Type B pancreatic cell (in vitro differentiated cells): ENCODE measurements around the gene LBH. TPM values are rescaled to one million over a fixed set of nuclear protein-coding genes. Genes with fewer than 3 reads are reported as not detected.

ENCODE experiments used
- DNase-seq: peaks from one replicate; pipeline ENCODE4 v3.0.0; 2021; ENCODE audit warnings: mixed read lengths; ENCODE audit not compliant: unreplicated experiment; ENCODE audit errors: extremely low spot score
- H3K27ac Mint-ChIP-seq: 2 replicates; pipeline ENCODE4 v1.8.0; 2021; ENCODE audit warnings: mild to moderate bottlenecking, mixed read lengths
- H3K27me3 Mint-ChIP-seq: 2 replicates; pipeline ENCODE4 v1.8.0; 2021; ENCODE audit warnings: mixed read lengths
- H3K36me3 Mint-ChIP-seq: 2 replicates; pipeline ENCODE4 v1.8.0; 2021; ENCODE audit warnings: mixed read lengths
- H3K4me1 Mint-ChIP-seq: one replicate; pipeline ENCODE4 v1.8.0; 2021; ENCODE audit warnings: mixed read lengths; ENCODE audit not compliant: unreplicated experiment
- H3K4me3 Mint-ChIP-seq: 2 replicates; pipeline ENCODE4 v1.8.0; 2021; ENCODE audit warnings: mild to moderate bottlenecking, mixed read lengths
- H3K9me3 Mint-ChIP-seq: 2 replicates; pipeline ENCODE4 v1.8.0; 2021; ENCODE audit warnings: mixed read lengths
- total RNA-seq: library from RNA; stranded (reverse); gene quantifications from 2 replicates; pipeline ENCODE4 v1.2.1, GENCODE V29; 2021; ENCODE audit warnings: low replicate concordance
- TF ChIP-seq, protein P1 (sequence below): fragments of 200-600 bp; sonication (generic); conservative IDR thresholded peaks from 2 replicates; pipeline ENCODE4 v1.5.0; 2021; ENCODE audit warnings: antibody characterized with exemption, mild to moderate bottlenecking

The LBH gene
- total RNA-seq, 1 donor from 2014 or later, result 78.5 TPM

DNA sequence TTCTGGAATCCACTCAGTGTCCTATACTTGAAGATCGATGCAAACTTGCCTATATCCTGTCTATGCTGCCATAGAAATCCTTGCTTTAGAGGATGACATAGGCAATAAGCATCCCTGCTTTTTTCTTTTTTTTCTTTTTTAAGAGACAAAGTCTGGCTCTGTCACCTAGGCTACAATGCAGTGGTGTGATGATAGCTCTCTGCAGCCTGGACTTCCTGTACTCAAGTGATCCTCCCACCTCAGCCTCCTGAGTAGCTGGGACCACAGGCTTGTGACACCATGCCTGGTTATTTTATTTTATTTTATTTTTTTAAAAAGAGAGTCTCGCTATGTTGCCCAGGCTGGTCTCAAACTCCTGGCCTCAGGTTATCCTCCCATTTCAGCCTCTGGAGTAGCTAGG is 76.9 kb downstream of the LBH start:
- TF ChIP-seq, protein P1, sequence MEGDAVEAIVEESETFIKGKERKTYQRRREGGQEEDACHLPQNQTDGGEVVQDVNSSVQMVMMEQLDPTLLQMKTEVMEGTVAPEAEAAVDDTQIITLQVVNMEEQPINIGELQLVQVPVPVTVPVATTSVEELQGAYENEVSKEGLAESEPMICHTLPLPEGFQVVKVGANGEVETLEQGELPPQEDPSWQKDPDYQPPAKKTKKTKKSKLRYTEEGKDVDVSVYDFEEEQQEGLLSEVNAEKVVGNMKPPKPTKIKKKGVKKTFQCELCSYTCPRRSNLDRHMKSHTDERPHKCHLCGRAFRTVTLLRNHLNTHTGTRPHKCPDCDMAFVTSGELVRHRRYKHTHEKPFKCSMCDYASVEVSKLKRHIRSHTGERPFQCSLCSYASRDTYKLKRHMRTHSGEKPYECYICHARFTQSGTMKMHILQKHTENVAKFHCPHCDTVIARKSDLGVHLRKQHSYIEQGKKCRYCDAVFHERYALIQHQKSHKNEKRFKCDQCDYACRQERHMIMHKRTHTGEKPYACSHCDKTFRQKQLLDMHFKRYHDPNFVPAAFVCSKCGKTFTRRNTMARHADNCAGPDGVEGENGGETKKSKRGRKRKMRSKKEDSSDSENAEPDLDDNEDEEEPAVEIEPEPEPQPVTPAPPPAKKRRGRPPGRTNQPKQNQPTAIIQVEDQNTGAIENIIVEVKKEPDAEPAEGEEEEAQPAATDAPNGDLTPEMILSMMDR, result no peak
- Mint-ChIP-seq H3K27ac (no peak overlapping the region), H3K4me1 (peaks cover 5% of the 10 kb centered on the region), H3K36me3 (no peaks in the 10 kb centered on the region), H3K4me3 (no peak overlapping the region), H3K27me3 (no peaks in the 10 kb centered on the region), H3K9me3 (no peaks in the 10 kb centered on the region)
- no peak for DNase-seq

Other genes starting within 250 kb of the LBH start
- gene YPEL5, start 84.5 kb upstream of the LBH start, total RNA-seq, result 55.0 and 69.8 TPM in 2 replicates
- 26.9 and 29.0 TPM in 2 replicates for gene LCLAT1, start 215.7 kb downstream of the LBH start, total RNA-seq